GM12891 (cell line): ENCODE data around the gene ACTL7B.

Experiments used
- POLR2A ChIP-seq: IDR thresholded peaks from 2 replicates; pipeline ENCODE4 v1.6.1; 2011; ENCODE audit warnings: low read depth, low read length, control low read depth
- TAF1 ChIP-seq: IDR thresholded peaks from 2 replicates; pipeline ENCODE4 v1.6.1; 2011; ENCODE audit warnings: low read depth, low read length, control low read depth

DNA sequence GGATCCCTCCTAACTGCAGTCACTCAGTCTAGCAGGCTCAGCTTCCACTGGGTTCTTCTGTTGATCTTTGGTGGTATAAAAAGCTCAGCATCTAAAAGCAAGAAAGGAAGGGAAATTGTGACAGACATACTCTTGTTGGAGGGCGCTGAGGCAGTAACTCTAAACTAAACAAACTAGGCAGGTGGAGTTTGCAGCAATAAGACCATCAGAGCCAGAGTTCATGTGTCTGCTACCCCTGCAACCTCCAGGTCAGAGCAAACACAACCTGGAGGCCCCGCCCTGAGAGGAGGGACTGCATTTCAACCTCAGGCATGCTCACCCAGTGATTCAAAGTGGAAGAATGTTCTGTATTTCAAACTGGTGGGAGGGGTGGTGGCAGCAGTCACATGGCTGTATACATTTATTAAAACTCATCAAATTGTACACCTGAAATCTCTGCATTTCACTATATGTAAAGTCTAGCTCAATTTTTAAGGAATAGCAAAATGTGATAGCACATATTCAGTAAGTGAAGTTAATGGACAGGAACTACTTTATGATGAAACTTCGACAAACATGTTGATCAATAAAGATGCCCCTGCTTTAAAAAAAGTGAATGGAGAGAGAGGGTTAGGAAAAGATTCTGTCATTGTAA is 13.4 kb upstream of the ACTL7B start:
- TF ChIP-seq POLR2A (no peak), TAF1 (no peak)
